ENCODE data around the gene BCAS1.

Gene BCAS1

GRCh38 chr20:53999077-53999476 lies 71.3 kb downstream of the BCAS1 start:
- no peak for DNase-seq (ENCODE audit: low read depth)
- H3K4me3 ChIP-seq (ENCODE audit: low read depth, low read length), result no peak overlapping the region

GRCh38 chr20:53996584-53997486 lies 73.6 kb downstream of the BCAS1 start:
- DNase-seq (ENCODE audit: low read depth), result no peak

GRCh38 chr20:53995949-53996348 lies 74.4 kb downstream of the BCAS1 start:
- no peak overlapping the region for H3K4me3 ChIP-seq (ENCODE audit: low read depth, low read length)
- DNase-seq (ENCODE audit: low read depth), result no peak

More at GRCh38 chr20:53996584-53997486, 73.6 kb downstream of the BCAS1 start:
- H3K4me3 ChIP-seq (ENCODE audit: low read depth, low read length), result no peak overlapping the region

GRCh38 chr20:53994088-53994487 lies 76.3 kb downstream of the BCAS1 start:
- H3K4me3 ChIP-seq (ENCODE audit: low read depth, low read length), result no peak overlapping the region
- no peak for DNase-seq (ENCODE audit: low read depth)

DNA sequence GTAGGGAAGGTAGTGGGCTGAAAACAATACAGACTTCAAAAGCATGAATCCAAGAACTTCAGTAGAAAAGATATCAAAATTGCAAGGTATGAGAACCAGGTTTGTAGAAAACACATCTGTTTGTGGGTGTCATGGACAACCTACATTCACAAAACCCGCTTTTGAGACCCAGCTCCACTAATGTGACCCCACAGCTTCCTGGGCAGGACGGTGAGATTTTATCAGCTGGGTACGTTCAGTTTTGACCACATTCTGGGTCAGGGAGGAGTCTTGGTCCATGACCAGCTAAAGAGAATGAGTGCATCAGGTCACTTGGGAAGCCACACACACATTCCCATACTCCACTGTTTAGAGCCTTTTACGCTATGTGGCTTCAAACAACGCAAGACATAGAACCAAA lies 77.1 kb downstream of the BCAS1 start:
- no peak for DNase-seq (ENCODE audit: low read depth)
- no peak overlapping the region for H3K4me3 ChIP-seq (ENCODE audit: low read depth, low read length)

DNA sequence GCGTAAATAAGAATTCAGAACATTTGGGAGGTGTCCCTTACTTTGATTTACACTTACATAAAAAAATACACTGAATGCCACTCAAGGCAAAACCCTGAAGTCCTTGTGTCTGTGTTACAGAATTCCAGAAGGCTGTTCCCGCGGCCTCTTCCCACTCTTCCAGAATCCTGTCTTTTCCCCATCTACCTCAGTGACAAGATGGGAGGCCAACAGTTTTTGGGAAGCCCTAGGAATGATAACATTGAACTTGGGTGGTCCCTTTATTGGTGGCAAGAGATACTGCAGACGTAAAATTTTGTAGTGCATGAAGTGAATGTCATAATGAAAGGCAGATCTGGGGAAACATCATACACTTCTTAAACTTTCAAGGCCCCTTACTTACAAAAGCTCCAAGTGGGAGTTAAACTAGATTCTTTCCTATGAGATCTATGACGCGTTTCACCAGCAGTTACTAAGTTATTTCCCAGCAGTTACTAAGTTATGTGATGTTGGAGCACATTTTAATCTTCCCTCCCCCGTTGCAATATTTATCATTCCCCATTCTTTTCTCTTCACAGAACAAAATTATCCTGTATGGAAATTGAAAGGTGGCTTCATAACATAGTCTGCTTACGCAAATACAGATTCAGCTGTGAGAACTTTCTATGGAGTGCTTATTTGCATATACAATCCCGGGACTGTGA lies 79.5 kb downstream of the BCAS1 start:
- no peak for DNase-seq (ENCODE audit: low read depth)
- no peak overlapping the region for H3K4me3 ChIP-seq (ENCODE audit: low read depth, low read length)

DNA sequence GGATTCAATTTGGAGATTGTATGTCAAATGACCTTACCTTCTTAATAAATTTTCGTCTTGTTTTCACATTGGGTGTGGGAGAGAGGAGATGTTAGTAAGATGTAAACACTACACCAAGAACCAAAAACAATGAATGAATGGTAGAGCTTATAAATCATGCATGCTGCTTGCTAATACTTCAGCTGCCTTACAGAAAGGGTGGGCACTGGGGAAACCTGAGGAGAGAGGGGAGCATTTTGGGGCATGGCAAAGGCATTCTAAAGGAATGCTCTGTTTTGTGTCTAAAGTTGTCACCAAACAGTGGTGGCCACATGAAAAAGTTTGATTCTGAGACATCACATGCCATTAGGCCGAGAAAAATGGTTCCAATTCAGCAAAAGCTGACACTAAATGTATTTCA lies 80.4 kb downstream of the BCAS1 start:
- no peak overlapping the region for H3K4me3 ChIP-seq (ENCODE audit: low read depth, low read length)
- DNase-seq (ENCODE audit: low read depth), result no peak

DNA sequence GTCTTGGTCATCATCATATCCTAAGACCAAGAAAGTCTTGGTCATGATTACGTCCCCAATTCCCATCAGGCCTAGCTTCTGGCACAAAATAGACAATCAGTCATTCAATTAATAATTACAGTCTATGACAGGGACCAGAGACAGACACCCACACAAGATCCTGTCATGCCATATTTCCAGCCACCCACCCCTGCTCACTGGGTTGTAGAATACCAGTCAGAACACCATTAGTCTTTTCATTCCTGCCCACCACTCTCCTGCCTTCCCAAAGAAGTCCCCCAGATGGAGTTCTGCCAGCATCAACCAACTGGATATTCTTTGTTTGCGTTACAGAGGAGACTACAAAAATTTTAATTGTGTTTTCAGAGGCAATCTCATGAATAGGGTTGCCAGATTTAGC lies 81.0 kb downstream of the BCAS1 start:
- H3K4me3 ChIP-seq (ENCODE audit: low read depth, low read length), result no peak overlapping the region

DNA sequence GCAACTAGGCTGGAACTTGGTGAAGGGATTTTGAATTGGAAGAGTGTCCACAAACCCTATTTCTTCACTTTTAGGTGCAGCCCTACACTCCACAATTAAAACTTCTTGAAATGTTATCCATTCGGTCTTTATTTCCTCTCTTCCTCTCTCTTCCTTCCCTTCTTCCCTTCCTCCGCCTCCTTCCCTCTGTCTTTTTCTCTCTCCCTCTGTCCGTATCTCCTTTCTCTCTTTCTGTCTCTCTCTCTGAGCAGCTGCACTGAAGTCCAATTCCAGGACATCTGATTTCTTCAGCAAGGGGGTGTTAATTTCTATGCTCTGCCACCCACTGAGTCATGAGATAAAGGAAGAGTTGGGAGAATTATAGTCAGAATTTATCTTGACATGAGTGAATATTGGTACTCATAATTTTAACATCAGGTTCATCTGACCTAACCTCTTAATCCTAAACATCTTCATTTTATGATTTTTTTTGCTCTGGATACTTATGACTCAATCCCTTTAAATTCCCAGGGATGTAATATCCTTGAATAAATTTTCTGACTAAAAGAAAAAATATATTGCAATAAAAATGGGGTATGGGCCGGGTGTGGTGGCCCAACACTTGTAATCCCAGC lies 84.2 kb downstream of the BCAS1 start:
- no peak overlapping the region for H3K4me3 ChIP-seq (ENCODE audit: low read depth, low read length)
- no peak for DNase-seq (ENCODE audit: low read depth)

More for the DNA sequence above, 81.0 kb downstream of the BCAS1 start:
- no peak for DNase-seq (ENCODE audit: low read depth)

DNA sequence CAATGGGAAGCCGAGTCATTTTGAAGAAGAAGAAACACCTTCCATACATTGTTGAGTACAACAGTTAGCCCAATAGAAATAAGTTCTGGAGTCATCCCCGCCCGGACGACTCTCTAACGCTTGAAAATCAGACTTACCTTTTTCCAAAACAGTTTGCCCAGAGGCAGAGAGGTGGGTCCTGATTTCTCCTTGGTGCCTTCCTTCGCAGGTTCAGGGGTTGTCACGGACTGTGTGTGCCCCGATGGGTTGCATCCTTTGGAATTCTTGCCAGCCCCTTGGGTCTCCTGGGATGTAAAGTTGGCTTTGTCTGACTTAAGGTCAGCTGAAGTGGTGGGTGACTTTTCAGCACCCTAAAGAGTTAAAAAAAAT lies 85.3 kb downstream of the BCAS1 start:
- no peak for DNase-seq (ENCODE audit: low read depth)
- no peak overlapping the region for H3K4me3 ChIP-seq (ENCODE audit: low read depth, low read length)

DNA sequence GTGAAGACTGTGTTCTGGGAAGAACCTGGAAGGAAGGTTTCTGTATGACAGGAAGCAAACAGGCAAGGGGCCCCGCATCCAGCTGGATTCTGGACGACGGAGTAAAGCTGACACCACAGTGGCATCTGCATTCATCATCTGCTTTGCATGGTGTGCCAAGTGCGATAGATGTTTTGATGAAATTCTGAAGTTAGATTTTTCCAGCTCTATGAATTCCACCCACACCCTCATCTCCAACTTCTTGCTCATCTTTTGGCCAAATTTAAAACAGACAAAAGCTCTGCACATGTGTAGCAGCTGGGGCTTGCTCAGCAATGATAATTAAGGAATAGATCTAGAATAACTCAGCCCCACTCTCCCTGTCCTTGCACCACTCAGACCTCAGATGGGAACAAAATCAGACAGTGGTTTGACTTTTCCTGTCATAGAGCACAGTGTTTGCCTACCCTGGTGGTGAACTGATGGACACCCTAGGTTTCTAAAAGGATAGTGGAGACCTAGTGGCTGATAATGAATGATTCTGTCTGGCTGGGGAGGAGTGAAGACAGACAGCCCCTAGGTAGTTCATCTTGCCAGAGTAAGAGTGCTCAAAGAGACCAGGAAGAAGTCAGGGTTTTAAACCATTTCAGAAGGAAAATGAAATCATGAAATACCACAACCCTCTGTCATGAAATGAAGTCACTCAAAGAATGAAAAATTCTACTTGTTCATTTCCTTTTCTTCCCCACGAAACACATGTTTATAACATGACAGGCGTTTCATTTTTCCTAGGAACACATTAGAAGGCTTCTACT lies 85.8 kb downstream of the BCAS1 start:
- DNase-seq (ENCODE audit: low read depth), result peak; percentile 37
- H3K4me3 ChIP-seq (ENCODE audit: low read depth, low read length), result no peak overlapping the region

GRCh38 chr20:53983401-53983800 lies 87.0 kb downstream of the BCAS1 start:
- DNase-seq (ENCODE audit: low read depth), result no peak

DNA sequence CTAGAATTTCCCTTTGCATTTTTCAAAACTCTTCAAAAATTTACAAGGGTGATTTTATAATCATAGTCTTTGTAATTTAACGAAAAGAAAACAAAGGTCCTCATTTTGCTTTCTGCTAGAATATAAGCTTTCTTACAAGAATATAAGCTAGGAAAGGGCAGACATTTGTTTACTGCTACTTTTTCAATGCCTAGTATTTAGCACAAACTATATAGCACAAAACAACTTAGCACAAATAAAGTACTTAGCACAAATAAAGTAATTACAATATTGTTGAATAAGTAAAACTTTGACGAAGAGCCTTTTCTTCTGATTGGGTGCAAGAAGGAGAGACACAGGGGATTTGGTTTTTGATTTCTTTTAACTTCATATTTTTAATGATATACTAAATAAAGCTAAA lies 87.8 kb downstream of the BCAS1 start:
- H3K4me3 ChIP-seq (ENCODE audit: low read depth, low read length), result no peak overlapping the region
- no peak for DNase-seq (ENCODE audit: low read depth)

More at GRCh38 chr20:53983401-53983800, 87.0 kb downstream of the BCAS1 start:
- no peak overlapping the region for H3K4me3 ChIP-seq (ENCODE audit: low read depth, low read length)

GRCh38 chr20:53981752-53982437 lies 88.5 kb downstream of the BCAS1 start:
- no peak for DNase-seq (ENCODE audit: low read depth)
- no peak overlapping the region for H3K4me3 ChIP-seq (ENCODE audit: low read depth, low read length)

DNA sequence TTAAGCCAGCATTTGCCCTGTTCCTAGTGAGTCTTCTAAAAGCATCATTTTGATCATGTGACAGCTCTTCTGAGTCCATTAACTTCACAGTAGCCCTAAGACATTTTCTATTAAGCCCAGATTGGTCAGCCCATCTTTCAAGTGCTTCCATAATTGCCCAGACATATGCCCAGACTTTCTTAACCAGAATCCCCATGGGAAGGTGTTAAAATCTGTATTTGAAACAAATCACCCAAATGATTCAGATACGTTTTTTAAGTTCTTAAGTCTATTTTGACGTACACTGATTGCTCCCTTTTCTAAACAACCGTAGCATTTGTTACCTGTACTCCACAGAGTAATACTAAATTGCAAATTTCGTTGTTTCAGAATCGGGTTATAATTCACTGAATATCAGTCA lies 89.3 kb downstream of the BCAS1 start:
- H3K4me3 ChIP-seq (ENCODE audit: low read depth, low read length), result no peak overlapping the region
- DNase-seq (ENCODE audit: low read depth), result no peak

DNA sequence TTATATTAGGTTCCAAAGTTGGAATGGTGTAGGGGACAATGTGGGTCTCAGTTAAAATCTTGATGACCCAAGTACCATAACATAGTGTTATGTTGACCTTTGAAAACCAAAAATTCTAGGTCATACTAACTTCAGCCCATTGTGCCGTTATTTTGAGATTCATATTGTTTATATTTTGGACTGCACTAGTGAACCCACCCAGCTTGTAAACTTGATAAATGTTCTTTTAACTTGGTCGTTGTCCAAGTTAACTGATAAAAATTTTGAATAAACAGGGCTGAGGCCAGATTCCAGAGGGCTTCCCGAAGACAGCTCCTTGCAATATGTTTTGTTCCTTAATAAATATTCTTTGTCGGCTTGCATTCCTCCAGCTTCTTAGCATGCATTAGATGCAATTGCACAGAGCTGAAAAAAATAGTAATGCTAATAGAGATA lies 90.3 kb downstream of the BCAS1 start:
- DNase-seq (ENCODE audit: low read depth), result no peak
- H3K4me3 ChIP-seq (ENCODE audit: low read depth, low read length), result no peak overlapping the region

GRCh38 chr20:53978497-53978896 lies 91.9 kb downstream of the BCAS1 start:
- no peak for DNase-seq (ENCODE audit: low read depth)
- no peak overlapping the region for H3K4me3 ChIP-seq (ENCODE audit: low read depth, low read length)

- H3K4me3 ChIP-seq (ENCODE audit: low read depth, low read length), result no peak overlapping the region
- no peak for DNase-seq (ENCODE audit: low read depth)
Measured at GRCh38 chr20:53977391-53977790, 93.0 kb downstream of the BCAS1 start.

DNA sequence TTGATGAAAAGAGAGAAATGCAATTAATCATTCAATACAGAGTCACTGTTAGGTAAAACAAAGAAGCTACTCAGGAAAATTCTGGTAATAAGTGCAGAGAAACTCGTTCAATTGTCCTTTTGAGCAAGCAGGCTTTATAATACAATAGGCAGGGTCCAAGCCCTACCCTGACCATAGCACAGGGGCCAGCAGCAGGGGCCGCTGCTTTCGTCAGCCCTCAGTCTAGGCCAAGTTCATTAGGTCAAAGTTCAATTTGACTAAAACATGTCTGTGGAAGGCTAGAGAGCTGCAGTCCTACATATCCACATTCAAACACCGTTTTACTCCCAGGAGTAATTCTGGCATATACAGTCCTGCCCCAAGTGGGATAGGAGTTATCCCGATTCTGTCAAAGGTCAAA lies 94.6 kb downstream of the BCAS1 start:
- H3K4me3 ChIP-seq (ENCODE audit: low read depth, low read length), result no peak overlapping the region
- DNase-seq (ENCODE audit: low read depth), result no peak
